ENCODE data around the gene MORN1.
"Not testable (repeated sequence)": the region's sequence is repeated elsewhere in the genome, so short reads cannot be mapped to it uniquely, and the experiment has no call there.

Gene MORN1

GRCh38 chr1:2334883-2335534 lies 56.3 kb downstream of the MORN1 start:
- TF ChIP-seq CTCF (IDR thresholded peaks at IDR 0.05; ENCODE audit: low read depth, low read length, missing control alignments), result no peak
- no peaks in the 10 kb centered on the region for H3K27me3 ChIP-seq (replicated peaks)
- in situ Hi-C loops (cut with HindIII; ENCODE audit: low pct_ligation_motif_present, low sequenced_read_pairs), result no loop called here
- no peak overlapping the region for H3K27ac ChIP-seq
- H3K4me3 ChIP-seq (ENCODE audit: low read depth, low read length), result no peak overlapping the region
- no peak for DNase-seq
- H3K36me3 ChIP-seq (replicated peaks), result no peaks in the 10 kb centered on the region

- no peak overlapping the region for H3K4me3 ChIP-seq (ENCODE audit: low read depth, low read length)
- H3K27ac ChIP-seq, result no peak overlapping the region
- TF ChIP-seq CTCF (IDR thresholded peaks at IDR 0.05; ENCODE audit: low read depth, low read length, missing control alignments), result no peak
- no peaks in the 10 kb centered on the region for H3K27me3 ChIP-seq (replicated peaks)
- no peak for DNase-seq
- no peaks in the 10 kb centered on the region for H3K36me3 ChIP-seq (replicated peaks)
- in situ Hi-C loops (cut with HindIII; ENCODE audit: low pct_ligation_motif_present, low sequenced_read_pairs), result no loop called here
Measured at GRCh38 chr1:2334366-2334765, 57.0 kb downstream of the MORN1 start.

- H3K27me3 ChIP-seq (replicated peaks); in situ Hi-C loops (cut with HindIII; ENCODE audit: low pct_ligation_motif_present, low sequenced_read_pairs): not testable (repeated sequence)
Measured at GRCh38 chr1:2331580-2331979, 59.8 kb downstream of the MORN1 start.

GRCh38 chr1:2331200-2331544 lies 60.2 kb downstream of the MORN1 start:
- in situ Hi-C loops (cut with HindIII; ENCODE audit: low pct_ligation_motif_present, low sequenced_read_pairs), result no loop called here
- Histone ChIP-seq H3K27ac (no peak overlapping the region), H3K27me3 (replicated peaks) (no peaks in the 10 kb centered on the region), H3K36me3 (replicated peaks) (no peaks in the 10 kb centered on the region), H3K4me3 (ENCODE audit: low read depth, low read length) (no peak overlapping the region)
- no peak for TF ChIP-seq CTCF (IDR thresholded peaks at IDR 0.05; ENCODE audit: low read depth, low read length, missing control alignments)
- DNase-seq, result no peak

More at GRCh38 chr1:2331580-2331979, 59.8 kb downstream of the MORN1 start:
- not testable (repeated sequence) for H3K36me3 ChIP-seq (replicated peaks); H3K4me3 ChIP-seq (ENCODE audit: low read depth, low read length); H3K27ac ChIP-seq; DNase-seq

- Histone ChIP-seq H3K4me3 (ENCODE audit: low read depth, low read length) (no peak overlapping the region), H3K36me3 (replicated peaks) (no peaks in the 10 kb centered on the region), H3K27ac (no peak overlapping the region), H3K27me3 (replicated peaks) (no peaks in the 10 kb centered on the region)
- DNase-seq, result peak; percentile 76
- peak; percentile 30 for TF ChIP-seq CTCF (IDR thresholded peaks at IDR 0.05; ENCODE audit: low read depth, low read length, missing control alignments)
- in situ Hi-C loops (cut with HindIII; ENCODE audit: low pct_ligation_motif_present, low sequenced_read_pairs), result no loop called here
Measured at GRCh38 chr1:2330519-2331199, 60.7 kb downstream of the MORN1 start.

- no peaks in the 10 kb centered on the region for H3K27me3 ChIP-seq (replicated peaks)
- no peak overlapping the region for H3K4me3 ChIP-seq (ENCODE audit: low read depth, low read length)
- no peak for TF ChIP-seq CTCF (IDR thresholded peaks at IDR 0.05; ENCODE audit: low read depth, low read length, missing control alignments)
- no peaks in the 10 kb centered on the region for H3K36me3 ChIP-seq (replicated peaks)
- in situ Hi-C loops (cut with HindIII; ENCODE audit: low pct_ligation_motif_present, low sequenced_read_pairs), result no loop called here
- no peak for DNase-seq
- H3K27ac ChIP-seq, result no peak overlapping the region
Measured at GRCh38 chr1:2330035-2330434, 61.3 kb downstream of the MORN1 start.
